ENCODE data around the gene RBPJL. TPM values are rescaled to one million over a fixed set of nuclear protein-coding genes. Genes with fewer than 3 reads are reported as not detected.

RBPJL gene, protein sequence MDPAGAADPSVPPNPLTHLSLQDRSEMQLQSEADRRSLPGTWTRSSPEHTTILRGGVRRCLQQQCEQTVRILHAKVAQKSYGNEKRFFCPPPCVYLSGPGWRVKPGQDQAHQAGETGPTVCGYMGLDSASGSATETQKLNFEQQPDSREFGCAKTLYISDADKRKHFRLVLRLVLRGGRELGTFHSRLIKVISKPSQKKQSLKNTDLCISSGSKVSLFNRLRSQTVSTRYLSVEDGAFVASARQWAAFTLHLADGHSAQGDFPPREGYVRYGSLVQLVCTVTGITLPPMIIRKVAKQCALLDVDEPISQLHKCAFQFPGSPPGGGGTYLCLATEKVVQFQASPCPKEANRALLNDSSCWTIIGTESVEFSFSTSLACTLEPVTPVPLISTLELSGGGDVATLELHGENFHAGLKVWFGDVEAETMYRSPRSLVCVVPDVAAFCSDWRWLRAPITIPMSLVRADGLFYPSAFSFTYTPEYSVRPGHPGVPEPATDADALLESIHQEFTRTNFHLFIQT
- polyA plus RNA-seq (ENCODE audit: insufficient read length): not detected

- DNase-seq (ENCODE audit: low read depth): no peak
These were observed at the start of gene RBPJL for GRCh38 chr20:45306431-45306982. TSS of gene RBPJL (plus strand) at chr20:45306840. CDS start at chr20:45306923, 83 bp downstream.

DNA sequence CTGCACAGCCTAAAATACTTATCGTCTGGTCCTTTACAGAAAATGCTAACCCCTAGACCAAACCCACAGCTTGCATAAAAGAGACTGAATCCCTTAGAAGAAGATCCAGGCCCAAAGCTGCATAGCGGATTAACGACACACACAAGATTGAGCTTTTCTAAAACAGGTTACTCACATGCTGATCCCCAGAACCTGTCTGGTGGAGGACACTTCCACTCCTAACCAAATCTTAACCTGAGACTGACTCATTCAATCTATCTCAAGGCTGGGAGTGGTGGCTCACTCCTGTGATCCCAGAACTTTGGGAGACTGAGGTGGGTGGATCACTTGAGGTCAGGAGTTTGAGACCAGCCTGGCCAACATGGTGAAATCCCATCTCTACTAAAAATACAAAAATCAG lies 49.5 kb upstream of the RBPJL start:
- no peak for DNase-seq (ENCODE audit: low read depth)

DNA sequence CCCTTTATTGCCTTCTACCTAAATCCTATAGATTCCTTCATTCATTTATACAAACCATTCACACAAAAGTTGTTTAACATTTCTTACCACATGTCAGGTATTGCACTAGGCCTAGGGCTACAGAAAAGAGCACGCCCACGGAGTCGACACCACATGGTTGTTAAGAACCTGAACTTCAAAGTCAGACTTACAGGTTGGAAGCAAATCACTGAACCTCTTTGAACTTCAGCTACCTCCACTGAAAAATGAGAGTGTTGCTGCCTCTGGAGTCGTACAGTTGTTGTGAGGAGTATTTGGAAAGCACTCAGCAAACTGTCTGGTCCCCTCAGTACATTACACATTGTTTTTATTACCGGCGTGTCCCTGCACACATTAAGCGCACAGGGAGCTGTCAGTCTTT lies 48.9 kb upstream of the RBPJL start:
- no peak for DNase-seq (ENCODE audit: low read depth)

DNA sequence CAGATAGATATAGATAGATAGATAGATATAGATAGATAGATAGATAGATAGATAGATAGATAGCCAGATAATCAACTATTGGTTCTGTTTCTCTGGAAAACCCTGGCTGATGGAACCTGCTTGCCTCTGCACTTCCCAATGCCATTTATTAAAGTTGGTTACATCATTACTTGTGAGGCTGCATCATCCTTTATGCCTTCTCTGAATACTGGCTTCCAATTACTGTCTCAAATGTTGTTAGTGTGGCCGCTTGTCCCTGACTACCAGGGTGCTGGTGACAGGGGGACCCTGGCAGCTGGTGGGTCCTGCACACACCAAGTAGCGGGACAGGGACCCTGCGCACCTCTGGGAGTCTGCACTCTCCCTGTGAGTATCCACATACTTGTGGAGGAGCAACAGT lies 48.4 kb upstream of the RBPJL start:
- no peak for DNase-seq (ENCODE audit: low read depth)

DNA sequence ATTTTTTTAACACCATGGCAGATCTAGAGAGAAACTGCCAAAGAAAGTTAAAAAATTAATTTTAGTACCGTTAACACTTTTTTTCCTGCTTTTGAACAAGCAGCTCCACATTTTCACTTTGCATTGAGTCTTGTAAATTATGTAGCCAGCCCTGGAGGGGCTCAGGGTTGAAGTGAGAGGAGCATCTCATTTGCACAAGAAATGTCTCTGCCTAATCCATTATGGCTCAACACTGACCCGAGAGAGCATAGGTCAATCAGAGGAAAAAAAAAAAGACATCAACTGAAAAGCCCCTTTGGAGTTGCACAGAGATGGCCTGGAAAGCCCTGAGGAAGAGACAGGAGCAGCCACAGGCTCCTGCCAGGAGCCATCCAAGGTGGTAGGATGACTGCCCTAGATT lies 48.0 kb upstream of the RBPJL start:
- no peak for DNase-seq (ENCODE audit: low read depth)

DNA sequence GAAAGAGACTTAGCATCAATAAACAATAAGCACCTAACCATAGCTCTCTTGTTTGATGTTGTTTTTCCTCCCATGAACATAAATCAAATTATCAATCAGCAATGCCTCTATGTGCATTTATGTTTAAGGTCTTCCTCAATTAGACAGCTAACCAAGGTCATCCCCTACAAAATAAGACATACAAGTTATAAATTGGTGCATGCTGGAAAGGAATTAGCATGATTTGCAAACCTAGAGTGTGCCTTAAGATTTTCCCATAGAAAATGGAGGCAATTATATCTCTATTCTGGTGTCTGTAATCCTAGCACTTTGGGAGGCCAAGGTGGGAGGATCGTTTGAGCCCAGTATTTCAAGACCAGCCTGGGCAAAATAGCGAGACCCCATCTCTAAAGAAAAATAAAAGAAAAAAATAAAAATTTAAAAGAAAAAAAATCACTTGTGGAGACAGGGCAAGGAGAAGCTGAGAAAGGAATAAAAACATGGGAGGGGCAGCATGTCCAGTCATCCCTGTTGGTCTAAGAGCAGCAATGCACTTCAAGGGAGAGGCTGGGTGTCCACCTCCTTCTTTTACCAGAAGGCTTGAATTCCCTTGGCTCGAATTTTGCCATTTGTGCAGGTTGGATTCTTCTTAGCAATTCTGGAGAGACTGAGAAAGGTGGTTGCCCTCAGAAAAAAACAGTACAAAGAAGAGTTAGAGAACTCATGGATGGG lies 42.9 kb upstream of the RBPJL start:
- no peak for DNase-seq (ENCODE audit: low read depth)

GRCh38 chr20:45266977-45267376 lies 39.7 kb upstream of the RBPJL start:
- no peak for DNase-seq (ENCODE audit: low read depth)

DNA sequence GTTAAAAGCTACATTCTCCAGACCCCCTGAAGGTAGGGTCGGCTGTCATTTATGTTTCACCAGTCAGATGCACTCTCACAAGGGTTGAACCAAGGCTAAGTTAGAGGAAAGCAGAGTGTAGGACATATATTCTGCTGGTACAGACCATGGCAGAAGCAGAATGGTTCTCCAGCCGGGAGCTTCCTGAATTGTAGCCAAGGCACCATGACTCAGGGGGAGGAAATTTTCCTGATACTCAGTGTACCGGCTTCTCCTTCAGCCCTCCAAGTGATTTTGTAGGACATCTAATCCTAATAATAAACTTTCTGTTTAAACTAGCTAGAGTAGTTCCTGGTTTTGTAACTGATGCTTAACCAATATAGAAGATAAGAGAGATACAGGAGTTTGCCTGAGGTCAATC lies 38.1 kb upstream of the RBPJL start:
- DNase-seq (ENCODE audit: low read depth): no peak

DNA sequence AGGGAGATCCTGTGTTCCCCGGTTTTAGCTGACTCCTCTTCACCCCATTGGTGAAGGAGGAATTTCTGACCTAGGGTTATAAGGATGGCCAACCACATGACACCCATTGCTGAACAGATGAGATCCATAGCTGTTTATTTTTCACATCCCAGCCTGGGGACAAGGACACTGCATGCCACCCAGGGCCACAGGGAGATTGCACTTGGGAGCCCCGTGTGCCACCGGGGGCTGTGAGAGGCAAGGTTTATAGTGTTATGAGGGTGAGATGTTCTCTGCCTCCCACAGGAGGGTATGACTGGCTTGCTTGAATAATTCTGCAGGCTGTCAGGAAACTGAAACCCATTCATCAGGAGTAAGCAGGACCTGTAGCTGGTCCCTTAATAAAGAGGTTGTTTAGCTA lies 37.6 kb upstream of the RBPJL start:
- no peak for DNase-seq (ENCODE audit: low read depth)

GRCh38 chr20:45269754-45270270 lies 36.8 kb upstream of the RBPJL start:
- DNase-seq (ENCODE audit: low read depth): no peak

- no peak for DNase-seq (ENCODE audit: low read depth)
These were observed 31.3 kb upstream of the RBPJL start for GRCh38 chr20:45275338-45275737.

- DNase-seq (ENCODE audit: low read depth): no peak
These were observed 26.6 kb upstream of the RBPJL start for GRCh38 chr20:45279992-45280391.

- no peak for DNase-seq (ENCODE audit: low read depth)
These were observed 23.7 kb upstream of the RBPJL start for GRCh38 chr20:45282700-45283550.

GRCh38 chr20:45283551-45284057 lies 23.0 kb upstream of the RBPJL start:
- DNase-seq (ENCODE audit: low read depth): no peak

GRCh38 chr20:45288376-45288775 lies 18.3 kb upstream of the RBPJL start:
- no peak for DNase-seq (ENCODE audit: low read depth)

DNA sequence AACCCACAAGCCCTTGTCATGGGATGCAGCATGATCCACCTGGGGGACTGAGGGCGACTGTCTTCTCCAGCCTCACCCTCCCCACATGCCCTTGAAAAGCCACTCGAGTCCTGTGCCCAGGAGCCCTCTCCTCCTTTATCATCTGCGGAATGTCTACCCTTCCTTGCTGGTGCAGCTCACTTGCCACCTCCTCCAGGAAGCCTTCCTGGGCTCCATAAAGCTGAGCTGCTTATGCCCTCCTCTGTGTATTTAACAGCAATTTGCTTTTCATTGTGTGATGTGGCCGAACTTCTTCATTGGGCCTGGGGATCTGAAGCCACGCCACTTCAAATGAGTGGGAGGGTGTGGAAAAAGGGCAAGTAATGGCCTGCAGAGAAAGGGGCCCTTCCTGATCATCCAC lies 17.8 kb upstream of the RBPJL start:
- DNase-seq (ENCODE audit: low read depth): no peak

- no peak for DNase-seq (ENCODE audit: low read depth)
These were observed 16.5 kb upstream of the RBPJL start for GRCh38 chr20:45289942-45290676.

GRCh38 chr20:45290677-45291355 lies 15.8 kb upstream of the RBPJL start:
- DNase-seq (ENCODE audit: low read depth): peak; percentile 14

DNA sequence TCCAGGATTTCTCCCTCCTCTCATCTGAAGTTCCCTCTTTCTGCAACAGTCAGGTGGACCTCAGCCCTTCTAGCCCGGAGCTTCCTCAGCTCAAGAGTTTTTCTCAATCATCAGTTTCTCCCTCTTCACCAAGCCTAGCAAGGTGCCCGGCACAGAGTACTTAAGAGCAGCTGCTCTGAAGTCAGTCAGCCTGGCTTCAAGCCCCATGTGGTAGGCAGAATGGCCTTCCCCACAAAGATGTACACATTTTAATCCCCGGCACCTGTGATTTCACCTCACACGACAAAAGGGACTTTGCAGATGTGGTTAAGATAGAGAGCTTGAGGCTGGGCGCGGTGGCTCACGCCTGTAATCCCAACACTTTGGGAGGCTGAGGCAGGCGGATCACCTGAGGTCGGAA lies 15.1 kb upstream of the RBPJL start:
- no peak for DNase-seq (ENCODE audit: low read depth)

DNA sequence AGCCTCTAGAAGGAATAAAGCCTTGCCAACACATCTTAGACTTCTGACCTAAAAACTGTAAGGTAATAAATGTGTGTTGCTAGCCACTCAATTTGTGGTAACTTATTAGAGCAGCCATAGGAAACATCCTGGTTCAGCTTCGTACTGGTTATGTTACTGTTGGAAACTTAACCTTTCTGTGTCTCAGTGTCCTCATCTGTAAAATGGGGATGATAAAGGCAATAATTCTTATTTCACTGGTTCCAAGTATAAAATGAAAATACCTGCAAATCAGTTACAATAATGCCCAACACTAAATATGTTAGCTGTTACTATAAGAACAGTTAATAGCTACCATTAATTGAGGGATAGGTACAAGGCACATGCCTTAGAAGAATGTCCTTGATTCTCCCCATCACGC lies 14.3 kb upstream of the RBPJL start:
- DNase-seq (ENCODE audit: low read depth): no peak

All from forelimb muscle (tissue), 1 donor.